Measurements from ENCODE around the gene ZNF148.

The ZNF148 gene

DNA sequence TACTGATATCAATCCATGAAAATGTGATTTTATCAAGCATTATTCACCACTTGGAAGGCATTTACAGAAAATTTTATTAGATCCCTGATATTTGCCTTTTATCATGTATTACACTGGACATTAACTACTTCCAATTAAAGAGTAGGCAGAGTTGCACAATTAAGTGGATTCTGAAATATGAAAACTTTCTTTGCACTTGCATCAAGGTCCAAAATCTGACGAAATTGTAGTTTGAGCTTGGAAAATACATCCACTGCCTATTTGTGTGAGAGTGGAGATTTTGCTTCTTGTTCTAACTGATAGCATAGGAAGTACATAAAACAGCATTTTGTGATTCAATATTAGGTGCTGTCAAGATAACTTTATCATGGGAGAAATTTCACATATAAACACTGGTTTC is 113.0 kb downstream of the ZNF148 start:
- TF ChIP-seq TCF12 (IDR thresholded peaks at IDR 0.05; ENCODE audit: low read depth) (no peak), TAF1 (IDR thresholded peaks at IDR 0.05; ENCODE audit: low read depth) (no peak), MAX (IDR thresholded peaks at IDR 0.05) (no peak), FOXM1 (IDR thresholded peaks at IDR 0.05; ENCODE audit: borderline replicate concordance, low read depth) (no peak), REST (IDR thresholded peaks at IDR 0.05; ENCODE audit: low read depth) (no peak), TEAD4 (IDR thresholded peaks at IDR 0.05) (no peak), NFIC (IDR thresholded peaks at IDR 0.05) (no peak), EP300 (IDR thresholded peaks at IDR 0.05; ENCODE audit: borderline replicate concordance) (no peak), YY1 (IDR thresholded peaks at IDR 0.05; ENCODE audit: low read depth) (no peak), CEBPB (IDR thresholded peaks at IDR 0.05) (no peak), EGR1 (IDR thresholded peaks at IDR 0.05) (no peak)
- TF ChIP-seq, protein P1, sequence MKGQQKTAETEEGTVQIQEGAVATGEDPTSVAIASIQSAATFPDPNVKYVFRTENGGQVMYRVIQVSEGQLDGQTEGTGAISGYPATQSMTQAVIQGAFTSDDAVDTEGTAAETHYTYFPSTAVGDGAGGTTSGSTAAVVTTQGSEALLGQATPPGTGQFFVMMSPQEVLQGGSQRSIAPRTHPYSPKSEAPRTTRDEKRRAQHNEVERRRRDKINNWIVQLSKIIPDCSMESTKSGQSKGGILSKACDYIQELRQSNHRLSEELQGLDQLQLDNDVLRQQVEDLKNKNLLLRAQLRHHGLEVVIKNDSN (IDR thresholded peaks at IDR 0.05), result no peak

GRCh38 chr3:125261031-125261430 is 114.1 kb downstream of the ZNF148 start:
- TF ChIP-seq CEBPB (IDR thresholded peaks at IDR 0.05) (no peak), CREB1 (IDR thresholded peaks at IDR 0.05; ENCODE audit: low read depth) (no peak), FOXM1 (IDR thresholded peaks at IDR 0.05; ENCODE audit: borderline replicate concordance, low read depth) (no peak), TEAD4 (IDR thresholded peaks at IDR 0.05) (no peak), YY1 (IDR thresholded peaks at IDR 0.05; ENCODE audit: low read depth) (no peak), ZBTB7A (IDR thresholded peaks at IDR 0.05; ENCODE audit: low read depth) (no peak), EP300 (IDR thresholded peaks at IDR 0.05; ENCODE audit: borderline replicate concordance) (no peak), NFIC (IDR thresholded peaks at IDR 0.05) (no peak), EGR1 (IDR thresholded peaks at IDR 0.05) (no peak), MAX (IDR thresholded peaks at IDR 0.05) (no peak)

- TF ChIP-seq TAF1 (IDR thresholded peaks at IDR 0.05; ENCODE audit: low read depth), result no peak
- no peak for TF ChIP-seq YY1 (IDR thresholded peaks at IDR 0.05; ENCODE audit: low read depth)
- TF ChIP-seq REST (IDR thresholded peaks at IDR 0.05; ENCODE audit: low read depth), result no peak
- TF ChIP-seq EP300 (IDR thresholded peaks at IDR 0.05; ENCODE audit: borderline replicate concordance), result no peak
- no peak for TF ChIP-seq RAD21 (IDR thresholded peaks at IDR 0.05; ENCODE audit: low read depth)
- no peak for TF ChIP-seq ZBTB7A (IDR thresholded peaks at IDR 0.05; ENCODE audit: low read depth)
- TF ChIP-seq TCF12 (IDR thresholded peaks at IDR 0.05; ENCODE audit: low read depth), result no peak
- no peak for TF ChIP-seq FOXM1 (IDR thresholded peaks at IDR 0.05; ENCODE audit: borderline replicate concordance, low read depth)
Observed at GRCh38 chr3:125260158-125260557, 115.0 kb downstream of the ZNF148 start.

DNA sequence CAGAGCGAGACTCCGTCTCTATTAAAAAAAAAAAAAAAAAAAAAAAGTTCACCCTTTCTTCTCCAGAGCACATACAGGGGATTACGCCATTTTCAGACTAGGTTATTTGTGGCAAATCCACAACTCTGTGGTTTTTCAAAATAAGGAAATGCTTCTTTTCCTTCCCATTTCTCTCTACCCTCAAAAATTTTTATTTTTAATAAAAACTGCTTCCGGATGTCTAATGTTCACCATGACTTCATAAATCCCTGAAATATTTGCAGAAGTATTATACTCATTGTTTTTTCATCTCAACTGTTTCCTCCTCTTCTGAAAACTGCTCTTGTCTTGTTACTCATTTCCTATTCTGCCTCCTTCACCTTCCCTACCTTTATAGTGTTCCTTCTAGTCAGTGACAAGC is 117.6 kb downstream of the ZNF148 start:
- TF ChIP-seq EGR1 (IDR thresholded peaks at IDR 0.05), result no peak
- TF ChIP-seq MAX (IDR thresholded peaks at IDR 0.05), result no peak
- no peak for TF ChIP-seq CREB1 (IDR thresholded peaks at IDR 0.05; ENCODE audit: low read depth)
- TF ChIP-seq EP300 (IDR thresholded peaks at IDR 0.05; ENCODE audit: borderline replicate concordance), result no peak
- no peak for TF ChIP-seq RAD21 (IDR thresholded peaks at IDR 0.05; ENCODE audit: low read depth)
- no peak for TF ChIP-seq YY1 (IDR thresholded peaks at IDR 0.05; ENCODE audit: low read depth)
- TF ChIP-seq NFIC (IDR thresholded peaks at IDR 0.05), result no peak
- TF ChIP-seq ZBTB7A (IDR thresholded peaks at IDR 0.05; ENCODE audit: low read depth), result no peak
- no peak for TF ChIP-seq TEAD4 (IDR thresholded peaks at IDR 0.05)
- no peak for TF ChIP-seq TCF12 (IDR thresholded peaks at IDR 0.05; ENCODE audit: low read depth)
- no peak for TF ChIP-seq FOXM1 (IDR thresholded peaks at IDR 0.05; ENCODE audit: borderline replicate concordance, low read depth)
- no peak for TF ChIP-seq REST (IDR thresholded peaks at IDR 0.05; ENCODE audit: low read depth)
- no peak for TF ChIP-seq TAF1 (IDR thresholded peaks at IDR 0.05; ENCODE audit: low read depth)
- TF ChIP-seq, protein P1 (IDR thresholded peaks at IDR 0.05), result no peak
- no peak for TF ChIP-seq CEBPB (IDR thresholded peaks at IDR 0.05)

Data from Ishikawa (cell line).